ENCODE results near the gene DNAI7.

The DNAI7 gene

DNA sequence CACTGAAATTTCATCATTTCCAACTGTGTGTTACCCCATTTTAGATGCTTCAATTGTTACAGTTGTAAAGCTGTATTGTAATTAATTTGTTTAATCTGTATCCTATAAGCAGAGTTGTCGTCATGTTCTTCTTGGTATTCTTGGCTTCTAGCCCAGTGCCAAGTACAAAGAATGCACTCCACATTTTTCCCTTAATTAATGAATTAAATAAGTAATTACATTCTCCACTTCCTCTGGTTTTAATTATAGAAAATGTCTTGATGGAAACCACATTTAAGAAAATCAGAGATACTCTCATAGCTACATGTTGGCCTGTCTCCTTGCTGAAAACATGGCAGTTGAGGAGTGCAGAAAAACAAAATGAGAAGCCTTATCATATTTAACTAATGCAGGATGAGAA lies 746 bp downstream of the DNAI7 start:
- Mint-ChIP-seq H3K4me1 (peaks cover 20% of the 10 kb centered on the region), H3K36me3 (peaks cover 11% of the 10 kb centered on the region)
- no peak for DNase-seq (ENCODE audit: low spot score in 2 of 2)

DNA sequence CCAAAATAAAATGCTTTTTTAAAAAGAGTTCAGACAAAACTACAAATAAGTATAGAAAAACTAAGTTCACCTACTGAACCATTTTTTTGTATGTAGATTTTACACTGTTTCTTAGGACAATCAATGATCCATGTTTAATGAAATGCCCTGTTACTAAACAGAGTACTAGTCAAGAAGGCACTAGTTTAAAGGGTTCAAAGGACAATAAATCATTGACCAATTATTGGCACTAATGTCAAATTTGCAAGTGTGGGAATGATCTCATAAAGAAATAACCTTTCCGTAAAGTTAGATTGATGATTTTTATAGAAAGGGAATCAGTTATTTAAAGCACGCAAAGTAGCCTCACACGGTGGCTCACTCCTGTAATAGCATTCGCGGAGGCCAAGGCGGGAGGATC lies 4.2 kb downstream of the DNAI7 start:
- H3K36me3 Mint-ChIP-seq = peaks cover 11% of the 10 kb centered on the region
- no peak for DNase-seq (ENCODE audit: low spot score in 2 of 2)
- H3K4me1 Mint-ChIP-seq = peaks cover 29% of the 10 kb centered on the region
- H3K27ac Mint-ChIP-seq = no peak overlapping the region
- no peak for ATAC-seq
- no peaks in the 10 kb centered on the region for H3K9me3 Mint-ChIP-seq
- no peak overlapping the region for H3K4me3 Mint-ChIP-seq

More for the DNA sequence above, 746 bp downstream of the DNAI7 start:
- Mint-ChIP-seq H3K9me3 (no peaks in the 10 kb centered on the region), H3K27ac (peak overlapping the region; percentile 98), H3K4me3 (peak overlapping the region; percentile 95)
- no peak for ATAC-seq

DNA sequence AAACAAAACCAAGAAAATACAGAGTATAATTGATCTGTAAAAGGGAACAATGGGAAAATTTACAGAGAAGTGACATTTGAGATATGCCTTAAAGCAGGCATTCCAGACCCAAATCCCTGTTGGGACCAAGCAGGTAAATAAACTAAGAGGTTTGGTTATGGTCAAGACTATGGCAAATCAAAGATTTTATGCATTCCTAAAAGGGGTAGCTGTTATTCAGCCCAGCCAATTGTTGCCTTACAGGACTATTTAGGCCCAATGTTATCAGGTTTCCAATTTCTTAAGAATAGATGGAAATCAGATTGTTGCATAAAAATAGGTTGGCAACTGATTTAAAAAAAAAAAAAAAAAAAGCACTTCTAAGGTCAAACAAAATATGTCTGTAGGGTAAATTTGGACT lies 5.3 kb downstream of the DNAI7 start:
- DNase-seq (ENCODE audit: low spot score in 2 of 2) (no peak), ATAC-seq (no peak)
- Mint-ChIP-seq H3K36me3 (peaks cover under 1% of the 10 kb centered on the region), H3K4me3 (no peak overlapping the region), H3K4me1 (peaks cover 18% of the 10 kb centered on the region), H3K27ac (no peak overlapping the region), H3K9me3 (no peaks in the 10 kb centered on the region)

DNA sequence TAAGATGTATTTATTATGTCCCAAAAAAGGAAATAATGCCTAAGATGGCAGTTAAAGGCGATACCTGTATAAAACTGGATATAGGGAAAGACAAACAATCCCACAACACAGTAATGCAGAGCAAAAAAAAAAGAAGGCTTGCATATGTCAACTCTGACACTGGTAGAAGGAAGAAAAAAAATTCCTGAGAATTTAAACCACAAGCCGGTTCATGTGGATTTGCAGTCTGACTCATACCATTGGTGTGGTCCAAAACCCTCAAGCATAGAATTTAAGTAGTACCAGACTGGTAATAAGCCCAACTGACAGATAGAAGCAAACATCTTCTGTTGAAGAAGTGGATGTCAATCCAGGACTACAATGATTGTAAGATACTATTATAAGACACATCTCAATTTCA lies 7.2 kb downstream of the DNAI7 start:
- DNase-seq (ENCODE audit: low spot score in 2 of 2) (no peak), ATAC-seq (no peak)
- Mint-ChIP-seq H3K36me3 (no peaks in the 10 kb centered on the region), H3K9me3 (no peaks in the 10 kb centered on the region), H3K27ac (no peak overlapping the region), H3K4me1 (peaks cover 13% of the 10 kb centered on the region), H3K4me3 (no peak overlapping the region)

DNA sequence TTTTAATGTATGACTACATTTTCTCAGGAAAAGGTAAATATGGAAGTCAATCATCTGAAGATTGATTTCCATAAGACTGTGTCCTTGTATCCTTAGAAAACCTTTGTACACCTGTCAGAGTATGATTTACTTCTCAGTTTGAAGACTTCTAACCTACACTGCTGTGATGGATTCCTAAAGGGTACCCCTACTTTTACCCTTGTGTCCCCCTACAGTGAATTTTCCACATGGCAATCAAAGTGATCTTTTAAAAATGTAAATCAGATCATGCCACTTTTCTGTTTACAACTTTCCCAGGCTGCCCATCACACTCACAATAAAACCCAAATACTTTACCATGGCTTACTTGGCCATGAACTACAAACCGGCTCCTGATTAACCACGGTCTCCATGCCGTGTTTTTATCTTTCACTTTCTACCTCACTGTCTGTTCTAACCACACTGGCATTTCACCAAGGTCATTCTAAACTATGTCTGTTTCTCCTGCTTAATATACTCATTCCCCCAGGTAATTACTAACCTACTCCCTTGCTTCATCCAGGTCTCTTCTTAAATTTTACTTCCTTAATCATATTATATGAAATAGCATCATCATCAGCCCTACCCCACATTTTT lies 8.1 kb downstream of the DNAI7 start:
- DNase-seq (ENCODE audit: low spot score in 2 of 2) (no peak), ATAC-seq (peak; percentile 80)
- Mint-ChIP-seq H3K4me1 (peaks cover 13% of the 10 kb centered on the region), H3K36me3 (no peaks in the 10 kb centered on the region), H3K4me3 (peak overlapping the region; percentile 47), H3K27ac (peak overlapping the region; percentile 19), H3K9me3 (no peaks in the 10 kb centered on the region)

DNA sequence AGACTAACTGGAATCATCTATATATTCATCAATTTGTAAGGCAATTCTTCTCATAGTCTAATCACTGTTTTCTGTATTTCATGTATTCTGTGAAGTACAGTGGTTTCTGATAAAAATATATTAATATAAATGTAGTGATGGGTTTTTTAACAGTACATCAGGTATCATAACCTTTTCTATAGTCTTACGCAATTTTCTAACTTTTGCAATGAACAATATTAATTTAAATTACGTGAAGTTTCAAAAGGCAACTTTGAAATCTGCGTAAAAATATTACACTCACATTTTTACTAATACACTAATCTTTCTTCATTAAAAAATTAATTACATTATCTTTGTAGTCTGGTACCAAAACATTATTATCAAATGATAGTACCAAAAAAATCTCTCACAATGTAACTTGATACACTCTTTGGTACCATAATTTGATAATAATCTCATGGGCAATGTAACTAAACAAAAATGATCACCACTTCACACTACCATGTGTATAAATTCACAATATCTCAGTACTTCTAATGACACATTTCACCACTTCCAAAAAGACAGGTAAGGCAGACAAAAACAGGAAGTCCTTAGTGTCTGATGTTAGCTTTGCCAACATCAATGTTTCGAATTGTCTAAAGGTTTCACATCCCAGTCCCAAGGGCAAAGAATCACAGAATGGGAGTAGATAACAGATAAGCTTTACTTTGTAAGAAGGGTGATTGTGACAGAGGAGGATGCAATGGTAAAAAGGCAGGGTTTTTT lies 8.7 kb downstream of the DNAI7 start:
- DNase-seq (ENCODE audit: low spot score in 2 of 2) (no peak), ATAC-seq (no peak)
- peak overlapping the region; percentile 19 for H3K27ac Mint-ChIP-seq
- no peaks in the 10 kb centered on the region for H3K36me3 Mint-ChIP-seq
- H3K9me3 Mint-ChIP-seq = no peaks in the 10 kb centered on the region
- H3K4me1 Mint-ChIP-seq = peaks cover 13% of the 10 kb centered on the region
- peak overlapping the region; percentile 47 for H3K4me3 Mint-ChIP-seq

DNA sequence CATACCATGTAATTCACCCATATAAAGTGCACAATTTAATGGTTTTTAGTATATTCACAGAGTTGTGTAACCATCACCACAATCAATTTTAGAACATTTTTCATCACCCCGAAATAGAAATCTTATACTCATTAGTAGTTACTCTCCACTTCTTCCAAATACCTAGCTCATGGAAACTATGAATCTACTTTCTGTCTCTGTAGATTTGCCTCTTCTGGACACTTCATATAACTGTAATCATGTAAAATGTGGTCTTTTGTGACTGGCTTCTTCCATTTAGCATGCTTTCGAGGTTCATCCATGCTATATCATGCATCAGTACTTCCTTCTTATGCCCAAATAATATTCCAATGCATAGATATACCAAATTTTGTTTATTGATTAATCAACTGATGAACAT lies 10.8 kb downstream of the DNAI7 start:
- no peaks in the 10 kb centered on the region for H3K9me3 Mint-ChIP-seq
- ATAC-seq = peak; percentile 42
- H3K4me3 Mint-ChIP-seq = no peak overlapping the region
- no peak overlapping the region for H3K27ac Mint-ChIP-seq
- peaks cover 13% of the 10 kb centered on the region for H3K4me1 Mint-ChIP-seq
- no peak for DNase-seq (ENCODE audit: low spot score in 2 of 2)
- H3K36me3 Mint-ChIP-seq = no peaks in the 10 kb centered on the region

DNA sequence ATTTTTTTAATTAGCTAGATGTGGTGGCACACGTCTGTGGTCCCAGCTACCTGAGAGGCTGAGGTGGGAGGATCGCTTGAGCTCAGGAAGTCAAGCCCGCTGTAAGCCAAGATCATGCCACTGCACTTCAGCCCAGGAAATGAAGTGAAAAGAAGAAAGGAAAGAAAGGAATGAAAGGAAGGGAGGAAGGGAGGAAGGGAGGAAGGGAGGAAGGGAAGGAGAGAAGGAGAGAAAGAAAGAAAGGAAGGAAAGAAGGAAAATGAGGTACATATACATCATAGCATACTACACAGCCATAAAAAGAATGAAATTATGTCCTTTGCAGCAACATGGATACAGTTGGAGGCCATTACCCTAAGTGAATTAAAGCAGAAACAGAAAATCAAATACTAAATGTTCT lies 12.2 kb downstream of the DNAI7 start:
- H3K4me3 Mint-ChIP-seq = no peak overlapping the region

DNA sequence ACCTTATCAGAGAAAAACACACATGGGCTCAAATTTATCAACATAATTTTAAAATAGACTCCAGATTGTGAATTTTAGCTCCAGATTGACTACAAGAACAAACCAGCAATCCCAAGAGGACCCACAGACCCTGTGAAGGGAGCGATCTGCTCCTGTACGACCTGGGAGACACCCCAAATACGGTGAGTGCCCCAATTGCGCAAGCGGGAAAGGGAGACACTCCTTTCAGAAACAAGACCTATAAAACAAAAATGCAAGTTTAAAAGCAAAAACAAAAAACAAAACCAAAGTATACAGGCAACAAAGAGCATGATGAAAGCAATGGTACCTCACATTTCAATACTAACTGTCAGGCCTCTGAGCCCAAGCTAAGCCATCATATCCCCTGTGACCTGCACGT lies 32.1 kb downstream of the DNAI7 start:
- Mint-ChIP-seq H3K36me3 (no peaks in the 10 kb centered on the region), H3K4me1 (no peaks in the 10 kb centered on the region), H3K27ac (no peak overlapping the region), H3K4me3 (no peak overlapping the region), H3K9me3 (no peaks in the 10 kb centered on the region)
- no peak for DNase-seq (ENCODE audit: low spot score in 2 of 2)
- ATAC-seq = no peak

More for the DNA sequence above, 12.2 kb downstream of the DNAI7 start:
- ATAC-seq (no peak), DNase-seq (ENCODE audit: low spot score in 2 of 2) (no peak)
- Mint-ChIP-seq H3K4me1 (peaks cover 13% of the 10 kb centered on the region), H3K27ac (no peak overlapping the region), H3K36me3 (no peaks in the 10 kb centered on the region), H3K9me3 (no peaks in the 10 kb centered on the region)

DNA sequence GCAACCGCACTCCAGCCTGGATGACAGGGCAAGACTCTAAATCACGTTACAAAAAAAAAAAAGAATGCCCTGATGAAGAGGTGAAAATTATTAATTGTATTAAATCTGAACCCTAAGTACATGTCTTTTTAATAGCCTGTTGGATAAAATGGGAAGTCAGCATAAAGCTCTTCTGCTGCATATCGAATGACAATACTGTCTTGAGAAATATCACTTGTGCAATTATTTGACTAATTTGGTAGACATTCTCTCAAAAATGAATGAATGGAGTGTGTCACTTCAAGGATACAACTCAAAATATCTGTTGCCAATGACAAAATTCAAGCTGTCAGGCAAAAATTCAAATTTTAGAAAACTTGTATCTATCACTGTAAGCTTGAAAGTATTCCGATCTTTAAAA lies 38.9 kb downstream of the DNAI7 start:
- H3K4me3 Mint-ChIP-seq = no peak overlapping the region
- H3K27ac Mint-ChIP-seq = no peak overlapping the region
- ATAC-seq (no peak), DNase-seq (ENCODE audit: low spot score in 2 of 2) (no peak)
- no peaks in the 10 kb centered on the region for H3K4me1 Mint-ChIP-seq
- H3K36me3 Mint-ChIP-seq = no peaks in the 10 kb centered on the region
- H3K9me3 Mint-ChIP-seq = no peaks in the 10 kb centered on the region

DNA sequence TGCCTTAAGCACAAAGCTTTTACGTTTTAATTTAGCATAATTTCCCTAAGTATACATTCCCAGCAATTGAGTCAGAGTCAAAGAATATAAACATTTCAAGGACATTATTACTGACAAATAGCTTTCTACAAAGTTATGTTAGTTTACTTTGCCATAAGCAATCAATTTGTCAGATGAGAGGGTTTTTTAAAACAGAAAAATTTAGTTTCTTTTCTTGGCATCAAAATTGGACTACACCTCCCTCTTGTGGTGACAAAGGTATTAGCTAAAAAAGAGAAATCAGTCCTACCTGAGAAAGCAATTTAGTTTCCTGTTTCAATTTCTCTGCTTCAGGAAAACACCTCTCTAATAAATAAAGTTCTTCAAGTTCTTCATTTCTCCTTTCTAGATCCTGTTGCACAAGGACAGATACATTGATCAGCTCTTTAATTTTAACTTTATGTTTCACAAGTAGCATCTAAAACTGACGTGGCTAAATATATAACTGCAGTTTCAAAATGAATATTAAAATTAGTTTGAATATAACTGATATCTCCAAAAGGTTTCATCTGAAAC lies 39.9 kb downstream of the DNAI7 start:
- H3K36me3 Mint-ChIP-seq = no peaks in the 10 kb centered on the region
- ATAC-seq (no peak), DNase-seq (ENCODE audit: low spot score in 2 of 2) (no peak)
- H3K27ac Mint-ChIP-seq = no peak overlapping the region
- H3K4me1 Mint-ChIP-seq = no peaks in the 10 kb centered on the region
- peak overlapping the region; percentile 6 for H3K4me3 Mint-ChIP-seq
- H3K9me3 Mint-ChIP-seq = no peaks in the 10 kb centered on the region

DNA sequence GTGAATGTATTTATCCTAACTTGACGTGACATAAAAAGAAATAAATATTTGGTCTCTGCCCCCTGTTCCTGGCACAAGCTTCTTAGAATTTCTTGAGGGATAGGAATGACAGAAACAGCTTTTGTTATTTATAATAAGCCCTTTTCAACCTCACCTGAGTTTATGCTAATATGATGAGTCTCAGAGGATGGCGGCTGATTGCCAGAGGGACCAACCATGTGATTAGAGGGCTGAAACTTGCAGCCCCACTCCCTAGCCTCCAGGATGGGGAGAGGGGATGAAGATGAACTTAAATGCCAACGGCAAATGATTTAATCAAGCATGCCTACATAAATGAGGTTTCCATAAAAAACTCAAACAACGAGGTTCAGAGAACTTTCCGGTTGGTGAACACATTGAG lies 42.9 kb downstream of the DNAI7 start:
- Mint-ChIP-seq H3K9me3 (no peaks in the 10 kb centered on the region), H3K27ac (no peak overlapping the region), H3K4me1 (no peaks in the 10 kb centered on the region), H3K36me3 (no peaks in the 10 kb centered on the region), H3K4me3 (no peak overlapping the region)
- DNase-seq (ENCODE audit: low spot score in 2 of 2) (no peak), ATAC-seq (no peak)

DNA sequence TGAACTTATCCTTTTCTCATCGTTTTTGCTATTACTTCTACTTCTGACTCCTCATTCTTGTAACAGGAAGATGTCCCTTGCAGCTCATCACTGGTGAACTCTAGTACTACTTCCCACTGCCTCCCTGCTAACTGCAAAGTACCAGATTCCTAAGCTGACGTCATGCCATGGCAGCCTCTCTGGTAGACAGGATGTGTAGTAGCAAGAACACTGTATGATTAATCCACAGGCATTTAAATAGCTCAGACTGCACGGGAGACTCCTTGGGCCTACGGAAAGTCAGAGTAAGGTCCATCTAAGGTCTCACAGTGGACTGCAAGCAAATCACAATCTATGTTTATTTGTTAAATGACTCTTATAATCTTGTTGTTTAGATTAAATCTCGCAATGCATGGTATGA lies 43.5 kb downstream of the DNAI7 start:
- Mint-ChIP-seq H3K4me1 (no peaks in the 10 kb centered on the region), H3K36me3 (no peaks in the 10 kb centered on the region), H3K4me3 (no peak overlapping the region), H3K27ac (no peak overlapping the region), H3K9me3 (no peaks in the 10 kb centered on the region)
- ATAC-seq (no peak), DNase-seq (ENCODE audit: low spot score in 2 of 2) (no peak)

DNA sequence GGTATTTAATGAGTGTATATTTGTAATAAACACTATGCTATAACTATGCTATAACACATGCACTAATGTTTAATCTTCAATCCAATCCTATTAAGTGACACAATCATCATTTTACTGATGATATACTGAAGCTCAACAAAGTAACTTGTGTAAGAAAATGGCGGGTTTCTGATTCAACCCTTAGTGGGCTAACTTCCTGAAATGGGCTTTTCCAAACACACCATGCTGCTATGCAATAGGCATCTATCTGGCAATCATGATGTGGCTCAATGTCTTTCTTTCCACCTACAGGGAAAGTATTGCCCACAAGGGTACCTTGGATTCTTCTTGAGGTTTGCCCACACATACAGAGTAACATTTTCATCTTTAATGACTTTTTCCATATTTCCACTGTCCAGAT lies 48.3 kb downstream of the DNAI7 start:
- Mint-ChIP-seq H3K4me1 (no peaks in the 10 kb centered on the region), H3K27ac (no peak overlapping the region), H3K36me3 (no peaks in the 10 kb centered on the region), H3K9me3 (no peaks in the 10 kb centered on the region), H3K4me3 (no peak overlapping the region)
- no peak for DNase-seq (ENCODE audit: low spot score in 2 of 2)
- no peak for ATAC-seq

DNA sequence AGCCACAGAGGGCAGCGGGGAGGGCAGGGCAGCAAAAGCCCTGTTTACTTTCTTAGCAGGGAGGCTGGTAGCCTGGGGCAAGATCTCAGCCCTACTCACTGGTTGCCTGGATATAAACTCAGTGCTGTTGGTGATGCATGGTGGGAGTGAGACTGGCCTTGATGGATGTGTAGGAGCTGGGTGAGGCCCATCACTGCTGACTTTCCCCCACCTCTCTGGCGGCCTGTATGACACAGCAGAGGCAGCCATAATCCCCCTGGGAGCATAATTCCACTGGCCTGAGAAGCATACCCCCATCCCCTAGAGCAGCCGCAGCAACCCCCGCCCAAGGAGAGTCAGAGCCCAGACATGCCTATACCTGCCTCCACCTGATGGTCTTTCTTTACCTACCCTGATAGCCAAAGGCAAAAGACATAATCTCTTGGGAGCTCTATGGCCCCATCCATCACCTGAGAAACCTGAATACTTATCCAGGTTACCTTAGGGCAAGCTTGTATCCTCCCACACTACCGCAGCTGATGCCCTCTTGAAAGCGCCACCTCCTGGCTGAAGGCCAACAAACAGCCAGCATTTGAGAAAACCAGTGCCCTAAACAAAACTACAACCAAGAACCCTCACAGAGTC lies 59.3 kb downstream of the DNAI7 start:
- Mint-ChIP-seq H3K27ac (no peak overlapping the region), H3K36me3 (no peaks in the 10 kb centered on the region), H3K4me1 (no peaks in the 10 kb centered on the region), H3K4me3 (no peak overlapping the region), H3K9me3 (no peaks in the 10 kb centered on the region)
- ATAC-seq (no peak), DNase-seq (ENCODE audit: low spot score in 2 of 2) (no peak)

DNA sequence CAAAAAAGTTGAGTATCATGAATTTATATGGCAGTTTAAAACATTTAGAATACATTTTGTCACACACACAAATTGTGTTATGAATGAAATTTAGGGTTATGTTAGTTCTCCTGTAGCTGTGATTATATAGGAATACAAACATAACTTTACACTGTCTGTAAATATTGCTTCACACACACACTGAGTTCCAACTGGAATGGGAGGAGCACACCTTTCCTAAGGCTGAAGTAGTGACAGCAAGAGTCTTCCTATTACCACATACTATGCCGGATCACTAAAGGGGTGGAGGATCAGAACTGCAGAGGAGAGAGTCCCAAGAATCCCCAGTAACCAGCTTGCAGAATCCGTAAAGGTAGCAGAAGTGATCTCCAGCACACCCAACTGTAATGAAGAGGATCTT lies 63.7 kb downstream of the DNAI7 start:
- DNase-seq (ENCODE audit: low spot score in 2 of 2) (no peak), ATAC-seq (no peak)
- Mint-ChIP-seq H3K4me3 (no peak overlapping the region), H3K36me3 (no peaks in the 10 kb centered on the region), H3K27ac (no peak overlapping the region), H3K9me3 (no peaks in the 10 kb centered on the region), H3K4me1 (no peaks in the 10 kb centered on the region)

Measured in stimulated activated effector memory CD8-positive, alpha-beta T cell treated with anti-CD3 and anti-CD28 coated beads, Interleukin-12 subunit alpha, Interleukin-12 subunit beta, amount 100 ng/mL, for 72 hours (primary cell).